ENCODE measurements around the gene OR14J1.
A peak's percentile ranks its signal among the peaks of the same experiment; 100 is the strongest.
"Not testable (repeated sequence)": the region's sequence is repeated elsewhere in the genome, so short reads cannot be mapped to it uniquely, and the experiment has no call there.

Gene OR14J1, protein sequence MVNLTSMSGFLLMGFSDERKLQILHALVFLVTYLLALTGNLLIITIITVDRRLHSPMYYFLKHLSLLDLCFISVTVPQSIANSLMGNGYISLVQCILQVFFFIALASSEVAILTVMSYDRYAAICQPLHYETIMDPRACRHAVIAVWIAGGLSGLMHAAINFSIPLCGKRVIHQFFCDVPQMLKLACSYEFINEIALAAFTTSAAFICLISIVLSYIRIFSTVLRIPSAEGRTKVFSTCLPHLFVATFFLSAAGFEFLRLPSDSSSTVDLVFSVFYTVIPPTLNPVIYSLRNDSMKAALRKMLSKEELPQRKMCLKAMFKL

DNA sequence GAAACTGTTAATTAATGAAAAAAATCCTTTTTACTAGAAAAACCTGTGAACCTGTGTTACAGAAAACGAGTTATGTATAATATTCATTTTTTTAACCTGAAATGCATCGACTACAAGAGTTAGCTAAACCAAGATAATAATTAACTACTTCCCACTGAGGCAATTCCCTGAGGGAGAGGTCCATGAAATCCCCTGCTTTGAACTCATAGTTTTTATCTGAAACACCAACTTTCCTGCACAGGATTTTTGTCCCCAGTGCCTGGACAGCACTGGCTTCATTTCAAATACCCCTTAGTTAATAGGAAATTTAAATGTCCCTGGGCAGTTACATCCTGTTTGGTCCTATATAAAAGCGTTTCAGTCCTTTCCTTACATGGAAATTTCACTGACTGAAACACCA is at the start of gene OR14J1:
Gene OR14J1, plus strand, starts transcription at position 386 of the 400 bp plus-strand sequence. CDS start 4,989 bp downstream, outside the sequence.
- no peak for DNase-seq

GRCh38 chr6:29251736-29252135 is 49.8 kb upstream of the OR14J1 start:
- DNase-seq = no peak

GRCh38 chr6:29255530-29255929 is 46.0 kb upstream of the OR14J1 start:
- peak; percentile 4 for DNase-seq

GRCh38 chr6:29259721-29260120 is 41.8 kb upstream of the OR14J1 start:
- DNase-seq = no peak

- no peak for DNase-seq
Measured at GRCh38 chr6:29263001-29263400, 38.5 kb upstream of the OR14J1 start.

GRCh38 chr6:29294499-29294914 is 7.0 kb upstream of the OR14J1 start:
- no peak for DNase-seq

DNA sequence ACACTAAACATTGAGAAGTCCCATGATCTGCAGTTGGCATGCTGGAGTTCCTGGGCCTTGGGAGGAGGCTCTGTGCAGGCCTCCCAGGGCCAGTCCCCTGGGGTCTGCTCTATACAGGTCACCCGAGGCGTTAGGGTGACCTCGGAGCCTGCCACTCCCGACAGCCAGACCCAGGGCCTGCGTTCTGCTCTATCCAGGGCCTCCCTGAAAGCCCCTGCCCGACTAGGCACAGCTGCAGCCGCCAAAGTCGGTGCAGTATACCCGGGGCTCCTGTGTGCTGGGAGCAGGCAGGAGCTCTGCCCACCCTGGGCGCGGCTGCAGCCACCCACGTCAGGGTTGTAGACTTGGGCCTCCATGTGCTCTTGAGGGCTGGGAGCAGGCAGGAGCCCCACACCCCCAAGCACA is 6.3 kb upstream of the OR14J1 start:
- DNase-seq = no peak

DNA sequence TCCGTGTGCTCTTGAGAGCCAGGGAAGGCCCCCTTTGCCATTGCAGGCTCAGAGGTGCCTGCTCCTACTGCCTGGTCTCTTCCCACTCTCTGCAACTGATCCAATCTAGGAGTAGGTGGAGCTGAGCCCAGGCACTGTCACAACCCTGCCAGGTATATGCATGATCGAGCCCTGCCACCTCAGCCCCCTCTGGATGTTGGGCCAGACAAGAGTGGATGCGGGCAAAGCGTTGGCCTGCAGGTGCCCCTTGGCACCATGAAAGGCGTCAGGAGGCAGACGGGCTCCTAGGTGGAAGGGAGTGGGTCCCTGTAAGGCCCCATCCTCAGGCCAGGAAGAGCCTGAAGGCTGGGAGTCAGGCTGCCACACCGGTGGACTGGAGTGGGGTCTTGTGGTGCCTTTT is 5.9 kb upstream of the OR14J1 start:
- no peak for DNase-seq

DNA sequence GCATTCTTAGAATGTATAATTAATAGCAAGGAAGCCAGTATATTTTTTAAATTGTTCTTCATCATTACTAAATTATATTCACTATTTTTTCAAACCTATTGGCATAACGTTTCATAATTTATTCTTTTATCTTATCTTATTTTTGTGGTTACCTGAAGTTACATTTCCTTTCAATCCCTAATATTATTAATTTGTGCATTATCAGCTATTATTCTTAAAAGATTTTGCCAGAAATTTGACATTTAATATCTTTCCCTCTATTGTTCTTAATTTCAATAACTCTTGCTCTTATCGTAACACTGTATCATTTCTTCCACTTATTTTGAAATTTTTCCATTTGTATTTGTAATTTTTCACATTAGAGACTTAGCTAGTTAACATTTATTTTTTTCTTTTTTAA is 18.4 kb downstream of the OR14J1 start:
- DNase-seq = no peak

GRCh38 chr6:29323332-29323731 is 21.8 kb downstream of the OR14J1 start:
- not testable (repeated sequence) for DNase-seq

DNA sequence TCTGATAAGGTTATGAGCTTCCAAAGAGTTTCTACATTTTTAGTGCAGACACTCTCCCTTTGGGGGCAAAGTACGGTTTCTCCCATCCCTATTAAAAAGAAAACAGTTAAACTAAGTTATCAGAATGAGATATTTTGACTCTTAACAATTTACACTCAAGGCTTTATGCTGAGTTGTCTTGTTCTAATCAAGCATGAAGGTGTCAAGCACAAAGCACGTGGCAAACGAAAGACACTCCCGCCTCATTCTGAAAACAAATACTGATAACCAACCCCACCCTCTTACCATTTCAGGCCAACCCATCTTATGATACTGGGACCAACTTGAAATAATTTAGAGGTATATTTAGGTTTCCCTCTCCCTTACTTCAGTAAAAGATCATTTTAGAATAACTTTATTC is 24.3 kb downstream of the OR14J1 start:
- no peak for DNase-seq

- DNase-seq = no peak
Measured at GRCh38 chr6:29332676-29333075, 31.2 kb downstream of the OR14J1 start.

- no peak for DNase-seq
Measured at GRCh38 chr6:29336269-29336668, 34.8 kb downstream of the OR14J1 start.

- no peak for DNase-seq
Measured at GRCh38 chr6:29345380-29345779, 43.9 kb downstream of the OR14J1 start.

DNA sequence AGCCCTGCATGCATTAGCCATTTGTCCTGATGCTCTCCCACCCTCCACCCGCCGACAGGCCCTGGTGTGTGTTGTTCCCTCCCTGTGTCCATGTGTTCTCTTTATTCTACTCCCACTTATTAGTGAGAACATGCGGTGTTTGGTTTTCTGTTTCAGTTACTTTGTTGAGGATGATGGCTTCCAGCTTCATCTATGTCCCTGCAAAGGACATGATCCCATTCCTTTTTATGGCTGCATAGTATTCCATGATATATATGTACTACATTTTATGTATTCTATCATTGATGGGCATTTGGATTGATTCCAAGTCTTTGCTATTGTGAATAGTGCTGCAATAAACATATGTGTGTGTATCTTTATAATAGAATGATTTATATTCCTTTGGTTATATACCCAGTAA is 47.8 kb downstream of the OR14J1 start:
- DNase-seq = not testable (repeated sequence)

- no peak for DNase-seq
Measured at GRCh38 chr6:29354980-29355379, 53.5 kb downstream of the OR14J1 start.

GRCh38 chr6:29355603-29356002 is 54.1 kb downstream of the OR14J1 start:
- DNase-seq = no peak
